GM12878 (cell line): ENCODE measurements around the gene AGK. TPM values are rescaled to one million over a fixed set of nuclear protein-coding genes. Genes with fewer than 3 reads are reported as not detected.
"Not testable (repeated sequence)": the region's sequence is repeated elsewhere in the genome, so short reads cannot be mapped to it uniquely, and the experiment has no call there.

Experiments used
- ATAC-seq: fragments of 200-7000 bp; cut with Tn5 transposase; 3 replicates; pipeline ENCODE4 v1.9.1; 2020; ENCODE audit warnings: mild to moderate bottlenecking, moderate library complexity
- BruUV-seq: library from RNA; stranded (reverse); fragments of 400-500 nt; replicated peaks from 2 replicates; lab custom pipeline; 2021; lab: Mats Ljungman, UMichigan
- CTCF ChIA-PET: fragments of 300-600 bp; sonication (Branson Sonifier 250); formaldehyde crosslinking; extraction: SDS; loops from one replicate; lab custom pipeline; 2021; ENCODE audit warnings: inconsistent platforms; lab: Yijun Ruan, JAX
- POLR2A ChIA-PET: fragments of 350-600 bp; formaldehyde crosslinking; extraction: SDS; loops from one replicate; lab custom pipeline; 2021; ENCODE audit warnings: inconsistent platforms; lab: Charles Lee
- RAD21 ChIA-PET: fragments of 300-600 bp; sonication (Branson Sonifier 250); formaldehyde crosslinking; loops from one replicate; lab custom pipeline; 2023; ENCODE audit warnings: antibody characterized with exemption; ENCODE audit not compliant: unreplicated experiment; lab: Charles Lee
- SMC1A ChIA-PET: fragments of 300-600 bp; sonication (Branson Sonifier 250); formaldehyde crosslinking; loops from one replicate; lab custom pipeline; 2023; ENCODE audit not compliant: unreplicated experiment, uncharacterized antibody; lab: Charles Lee
- DNase-seq: peaks from one replicate; pipeline ENCODE4 v3.0.0-alpha.2; 2011; ENCODE audit warnings: low read depth, low spot score
- FAIRE-seq: peaks from 3 replicates; lab custom pipeline; 2011; peaks lifted over from hg19 to GRCh38; lab: Jason Lieb, UNC
- H2AFZ ChIP-seq: 2 replicates; pipeline ENCODE4 v1.6.0; 2011; ENCODE audit warnings: low read depth, low read length, control low read depth; ENCODE audit not compliant: control insufficient read depth
- H3K27ac ChIP-seq: 2 replicates; pipeline ENCODE4 v1.5.1; 2011; ENCODE audit warnings: control low read depth; ENCODE audit not compliant: control insufficient read depth, insufficient read depth
- H3K27me3 ChIP-seq, 2 experiments: replicated peaks in 1 of 2; 2 replicates each; pipeline versions ENCODE4 v1.6.0 to v1.6.1; 2011; ENCODE audit warnings: low read length in 1 of 2; ENCODE audit not compliant: control insufficient read depth in 2 of 2, insufficient read depth in 2 of 2
- H3K36me3 ChIP-seq, 2 experiments: 2 replicates each; pipeline ENCODE4 v1.5.1; 2011; ENCODE audit warnings: low read length in 1 of 2; ENCODE audit not compliant: control insufficient read depth in 2 of 2, insufficient read depth in 2 of 2
- H3K4me1 ChIP-seq: 2 replicates; pipeline ENCODE4 v1.6.1; 2011; ENCODE audit warnings: mild to moderate bottlenecking, low read length, moderate library complexity, mixed read lengths; ENCODE audit not compliant: control insufficient read depth, insufficient read depth
- H3K4me2 ChIP-seq: 2 replicates; pipeline ENCODE4 v1.6.0; 2011; ENCODE audit warnings: control low read depth; ENCODE audit not compliant: control insufficient read depth, insufficient read depth
- H3K4me3 ChIP-seq: fragments of 200-600 bp; sonication (generic); 2 replicates; pipeline ENCODE4 v1.5.1; 2016
- H3K79me2 ChIP-seq: 2 replicates; pipeline ENCODE4 v1.6.0; 2011; ENCODE audit warnings: low read length; ENCODE audit not compliant: control insufficient read depth, insufficient read depth
- H3K9ac ChIP-seq: 2 replicates; pipeline ENCODE4 v1.8.0; 2011; ENCODE audit warnings: low read length, control low read depth, mixed read lengths; ENCODE audit not compliant: control insufficient read depth, insufficient read depth
- H3K9me3 ChIP-seq: replicated peaks from 3 replicates; pipeline ENCODE4 v1.5.1; 2011; ENCODE audit warnings: mild to moderate bottlenecking, low read length; ENCODE audit not compliant: control insufficient read depth, insufficient read depth
- H4K20me1 ChIP-seq: 2 replicates; pipeline ENCODE4 v1.6.0; 2011; ENCODE audit not compliant: control insufficient read depth, insufficient read depth
- ASH2L ChIP-seq: fragments of 300-600, 200-600 bp; sonication (generic); IDR thresholded peaks from 2 replicates; pipeline ENCODE4 v1.6.1; 2017; ENCODE audit warnings: low read depth, mild to moderate bottlenecking, borderline replicate concordance
- BCL11A ChIP-seq: IDR thresholded peaks from 2 replicates; pipeline ENCODE4 v1.6.1; 2011; ENCODE audit warnings: low read depth, low read length
- EZH2 ChIP-seq: IDR thresholded peaks from 2 replicates; pipeline ENCODE4 v1.6.1; 2012; ENCODE audit warnings: low read depth, mild to moderate bottlenecking, control low read depth, inconsistent platforms, low read length, borderline replicate concordance; ENCODE audit not compliant: control insufficient read depth
- KAT2A ChIP-seq: conservative IDR thresholded peaks from 2 replicates; pipeline ENCODE4 v1.6.1; 2011; ENCODE audit warnings: low read depth, low read length; ENCODE audit not compliant: control insufficient read depth
- POU2F2 ChIP-seq: IDR thresholded peaks from 3 replicates; pipeline ENCODE4 v1.6.1; 2011; ENCODE audit warnings: low read depth, mild to moderate bottlenecking, low read length, borderline replicate concordance
- SIN3A ChIP-seq: IDR thresholded peaks from 2 replicates; pipeline ENCODE4 v1.6.1; 2012; ENCODE audit warnings: low read depth, low read length, improper control_type of control experiment
- SIX5 ChIP-seq: IDR thresholded peaks from 2 replicates; pipeline ENCODE4 v1.6.1; 2011; ENCODE audit warnings: mild to moderate bottlenecking, low read depth, low read length, moderate library complexity; ENCODE audit not compliant: severe bottlenecking
- SKIL ChIP-seq: fragments of 450-650 bp; IDR thresholded peaks from 2 replicates; pipeline ENCODE4 v1.6.1; 2017; ENCODE audit warnings: mild to moderate bottlenecking, low read depth, inconsistent platforms; ENCODE audit not compliant: poor library complexity, severe bottlenecking
- SMC3 ChIP-seq: IDR thresholded peaks from 2 replicates; pipeline ENCODE4 v1.6.1; 2011; ENCODE audit warnings: low read length, improper control_type of control experiment, borderline replicate concordance
- YBX1 ChIP-seq: fragments of 450-650 bp; IDR thresholded peaks from 2 replicates; pipeline ENCODE4 v1.6.1; 2016; ENCODE audit warnings: antibody characterized with exemption
- ZBTB4 ChIP-seq: fragments of 450-650 bp; formaldehyde crosslinking; IDR thresholded peaks from 2 replicates; pipeline ENCODE4 v1.4.0; 2022; ENCODE audit warnings: mild to moderate bottlenecking, moderate library complexity
- ZNF384 ChIP-seq: IDR thresholded peaks from 2 replicates; pipeline ENCODE4 v1.6.1; 2012; ENCODE audit warnings: low read depth, mild to moderate bottlenecking, low read length, improper control_type of control experiment, borderline replicate concordance
- WGBS: methylation state at CpG from one replicate; pipeline ENCODE4 v1.1.6; 2016; ENCODE audit warnings: low lambda C conversion rate; ENCODE audit not compliant: insufficient replicate concordance, insufficient coverage; ENCODE audit errors: missing lambda C conversion rate; 5-methylcytosine and 5-hydroxymethylcytosine counted together
- in situ Hi-C: fragments of 300-500 bp; cut with MboI; formaldehyde crosslinking; loops from 9 replicates; pipeline ENCODE4 v1.14.3; 2018; ENCODE audit warnings: mixed read lengths
- intact Hi-C: fragments of 100-400 bp; cut with micrococcal nuclease; formaldehyde crosslinking; loops from one replicate; pipeline ENCODE4 v1.14.2; 2022; ENCODE audit not compliant: unreplicated experiment
- polyA plus RNA-seq, 11 experiments: library from polyadenylated mRNA; depleted of rRNA in 4 of 11; unstranded in 6 of 11; stranded (reverse) in 5 of 11; fragments of >200 nt; fragmentation: Nextera tagmentation in 4 of 11; fragmentation: Illumina TruSeq in 1 of 11; extraction: Ambion mirVana in 4 of 11; extraction: Trizol in 1 of 11; gene quantifications; 1 replicate in 1 of 11; 2 replicates in 10 of 11; pipeline versions ENCODE4 v1.2.1 to v1.2.3, GENCODE V29; 2011 to 2016; ENCODE audit warnings: inconsistent platforms in 2 of 11, missing spikeins in 2 of 11, low read depth in 1 of 11
- total RNA-seq, 4 experiments: library from RNA; depleted of rRNA in 3 of 4; stranded (reverse); fragments of >200 nt in 3 of 4; fragmentation: Illumina TruSeq in 1 of 4; extraction: Trizol in 1 of 4; gene quantifications; 2 replicates each; pipeline versions ENCODE4 v1.2.1 to v1.2.3, GENCODE V29; 2013 to 2021

Gene AGK
- total and polyA plus RNA-seq, 10 of the 15 experiments (the other 5 are each of a cell fraction or from before 2014, with no cell fraction given) = 32.5 to 85.6 (median 47.8) TPM

- Histone ChIP-seq H4K20me1 (no peaks in the 10 kb centered on the region), H3K4me1 (peaks cover 15% of the 10 kb centered on the region), H3K9ac (no peak overlapping the region), H3K79me2 (no peaks in the 10 kb centered on the region), H3K36me3 (peaks cover 2 to 3% of the 10 kb centered on the region in 2 experiments; a peak in 3 of 4 replicates), H3K9me3 (no peaks in the 10 kb centered on the region), H3K27me3 (no peaks in the 10 kb centered on the region), H3K27ac (no peak overlapping the region), H2AFZ (no peak overlapping the region), H3K4me2 (no peak overlapping the region), H3K4me3 (no peak overlapping the region)
- 100% methylated on average over 6 of the region's 6 CpGs for WGBS
- ChIA-PET POLR2A (no interaction called here), RAD21 (no interaction called here), CTCF (interaction anchor here (1.0 to 1.2 kb wide), 4 partner anchors 8 to 139 kb away, joined by 3 to 5 read pairs (median 4); partner anchors contain the start of gene SSBP1), SMC1A (interaction anchor here (1.1 kb wide), 1 partner anchor 836 kb away, joined by 3 read pairs; no protein-coding TSS in a partner anchor)
- ATAC-seq (no peak), DNase-seq (no peak), FAIRE-seq (no peak)
- TF ChIP-seq KAT2A = no peak
- no peak for TF ChIP-seq SIN3A
- no peak for TF ChIP-seq ZNF384
- no peak for TF ChIP-seq ASH2L
- TF ChIP-seq EZH2 = no peak
- TF ChIP-seq BCL11A = no peak
- TF ChIP-seq SMC3 = no peak
- TF ChIP-seq ZBTB4 (CRISPR knock-in tag) = no peak
- no peak for TF ChIP-seq SIX5
- TF ChIP-seq YBX1 = no peak
- TF ChIP-seq POU2F2 = no peak
- no peak for TF ChIP-seq SKIL
- BruUV-seq = no TSS peak
- intact Hi-C loops = no loop called here
- in situ Hi-C loops = no loop called here
Measured at GRCh38 chr7:141646826-141647480, 95.7 kb downstream of the AGK start.

- 97% methylated on average over 21 of the region's 21 CpGs for WGBS
- DNase-seq, H4K20me1 ChIP-seq, H3K9ac ChIP-seq, H3K27ac ChIP-seq, intact Hi-C loops, POLR2A ChIA-PET, H3K4me2 ChIP-seq, H3K9me3 ChIP-seq, ATAC-seq, H3K27me3 ChIP-seq, BruUV-seq, in situ Hi-C loops, H2AFZ ChIP-seq, H3K4me3 ChIP-seq, H3K36me3 ChIP-seq, RAD21 ChIA-PET, H3K79me2 ChIP-seq: not testable (repeated sequence)
- ChIA-PET SMC1A (interaction anchor here (2.3 kb wide), 1 partner anchor 119 kb away, joined by 5 read pairs; no protein-coding TSS in a partner anchor), CTCF (interaction anchor here (1.0 to 3.4 kb wide), 3 partner anchors 31 to 115 kb away, joined by 4 to 36 read pairs (median 5); no protein-coding TSS in a partner anchor)
- FAIRE-seq = peak; percentile 85
- H3K4me1 ChIP-seq = peaks cover 15% of the 10 kb centered on the region
Measured at GRCh38 chr7:141647701-141648100, 96.5 kb downstream of the AGK start.
